ENCODE data around the gene PYCR2. TPM values are rescaled to one million over a fixed set of nuclear protein-coding genes. Genes with fewer than 3 reads are reported as not detected.

Gene PYCR2
- total RNA-seq (2022; extraction: Qiagen RNA extraction; ENCODE audit: low read depth) = 43.9 to 61.2 TPM (median 56.3 TPM) in 5 replicates

DNA sequence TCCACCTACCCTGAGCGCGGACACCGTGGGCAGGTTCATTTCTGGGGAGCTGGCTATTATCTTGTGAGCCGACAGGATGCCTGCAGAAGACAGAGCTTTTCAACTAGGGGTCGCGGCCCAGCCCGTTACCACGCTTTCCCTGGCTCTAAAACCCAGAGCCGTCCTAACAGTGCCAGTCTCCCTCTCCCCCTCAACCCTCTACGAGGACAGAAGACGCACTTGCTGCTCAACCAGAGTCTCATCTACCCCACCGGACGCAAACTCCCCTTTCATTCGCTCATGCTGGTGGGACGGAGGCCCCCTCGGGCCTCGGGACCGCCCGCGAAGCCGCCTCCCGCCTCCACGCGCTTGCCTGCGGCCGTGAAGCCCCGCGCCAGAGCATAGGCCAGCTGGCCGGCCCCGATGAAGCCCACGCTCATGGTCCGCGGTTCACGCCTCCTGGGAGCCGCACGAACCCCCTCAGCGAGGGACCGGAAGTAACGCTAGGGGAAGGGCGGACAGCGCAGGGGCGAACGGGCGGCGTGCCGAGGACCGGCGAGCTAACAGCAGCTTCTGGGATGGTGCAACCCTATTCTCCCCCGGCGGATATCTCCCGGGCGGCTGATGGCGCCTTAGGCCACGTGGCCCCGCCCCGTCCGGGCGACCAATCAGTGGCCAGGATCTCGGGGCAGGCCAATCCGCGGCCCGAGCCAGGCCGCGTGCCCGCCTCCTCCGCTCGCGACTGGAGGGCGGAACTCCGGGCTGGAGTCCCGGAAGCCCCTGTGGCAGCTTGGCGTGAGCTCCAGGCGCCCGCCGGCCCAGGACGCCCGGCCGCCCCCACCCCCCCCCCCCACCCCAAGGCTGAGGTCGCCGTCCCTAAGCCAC, at the start of gene PYCR2:
PYCR2 (minus strand) TSS at position 559 of the 864 bp plus-strand sequence; CDS start at position 419, 140 bp downstream.

DNA sequence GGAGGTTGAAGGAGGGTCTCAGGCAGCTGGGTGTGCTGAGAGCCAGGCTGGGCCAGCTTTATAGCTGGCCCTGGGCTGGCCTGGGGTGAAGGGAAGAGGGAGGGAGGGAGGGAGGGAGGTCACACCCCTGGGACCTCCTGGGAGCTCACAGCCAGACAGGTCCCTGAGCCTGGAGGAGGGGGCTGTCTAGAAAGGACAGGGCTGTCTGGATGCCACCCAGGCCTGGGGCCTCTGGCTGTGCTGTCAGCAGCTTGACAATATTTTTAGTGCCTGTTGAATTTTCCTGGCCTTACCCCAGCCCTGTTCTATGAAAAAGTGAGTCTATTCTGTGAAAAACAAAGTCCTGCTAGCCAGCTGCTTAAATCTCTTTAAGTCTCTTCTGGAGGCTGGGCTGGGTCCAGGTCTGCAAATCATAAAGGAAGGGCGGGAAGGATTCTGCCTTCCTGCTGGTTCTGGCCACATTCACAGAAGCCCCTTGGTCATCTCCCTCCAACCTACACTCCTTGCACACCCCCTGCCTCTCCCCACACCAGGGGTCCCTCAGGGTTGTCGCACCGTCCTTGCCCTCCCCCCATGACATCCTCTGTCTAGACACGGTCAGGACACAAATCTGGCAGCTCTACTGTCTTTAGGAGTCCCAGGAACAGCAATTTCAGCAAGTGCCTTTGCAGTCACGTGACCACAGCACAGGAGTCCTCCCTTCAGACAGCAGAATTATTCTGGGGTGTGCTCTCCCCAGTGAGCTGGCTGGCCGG, 17.3 kb upstream of the PYCR2 start, which contains the start of gene LEFTY2:
LEFTY2 (minus strand) TSS at position 34 of the 755 bp plus-strand sequence. CDS start 80 bp downstream, outside the sequence.

DNA sequence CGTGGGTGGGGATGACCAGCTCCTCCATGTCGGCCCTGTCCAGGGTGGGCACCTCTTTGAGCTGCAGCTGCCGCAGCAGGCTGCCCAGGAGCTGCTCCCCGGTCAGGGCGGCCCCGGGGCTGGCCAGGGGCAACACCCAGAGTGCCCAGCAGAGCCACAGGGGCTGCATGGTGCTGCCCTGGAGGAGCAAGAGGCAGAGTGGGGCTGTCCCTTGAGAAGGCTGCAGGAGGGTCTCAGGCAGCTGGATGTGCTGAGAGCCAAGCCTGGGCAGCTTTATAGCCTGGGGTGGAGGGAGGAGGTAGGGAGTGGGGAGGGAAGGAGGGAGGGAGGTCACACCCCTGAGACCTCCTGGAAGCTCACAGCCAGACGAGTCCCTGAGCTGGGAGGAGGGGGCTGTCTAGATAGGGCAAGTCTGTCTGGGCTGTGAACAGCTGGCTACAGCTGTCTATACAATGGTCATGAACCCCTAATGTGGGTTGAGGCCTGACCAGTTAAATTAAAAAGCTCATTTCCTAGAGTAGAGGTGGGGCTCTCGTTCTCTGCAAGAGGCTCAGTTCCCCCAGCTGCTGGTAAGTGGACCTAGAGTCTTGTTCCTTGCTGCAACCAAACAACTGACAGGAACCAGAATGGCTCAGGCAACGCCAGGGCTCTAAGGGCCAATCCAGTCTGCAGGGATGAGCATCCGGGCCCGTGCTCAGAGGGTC, 35.0 kb downstream of the PYCR2 start, which contains the start of gene LEFTY1:
LEFTY1 (minus strand) TSS at position 249 of the 704 bp plus-strand sequence; CDS start at position 169, 80 bp downstream.

DNA sequence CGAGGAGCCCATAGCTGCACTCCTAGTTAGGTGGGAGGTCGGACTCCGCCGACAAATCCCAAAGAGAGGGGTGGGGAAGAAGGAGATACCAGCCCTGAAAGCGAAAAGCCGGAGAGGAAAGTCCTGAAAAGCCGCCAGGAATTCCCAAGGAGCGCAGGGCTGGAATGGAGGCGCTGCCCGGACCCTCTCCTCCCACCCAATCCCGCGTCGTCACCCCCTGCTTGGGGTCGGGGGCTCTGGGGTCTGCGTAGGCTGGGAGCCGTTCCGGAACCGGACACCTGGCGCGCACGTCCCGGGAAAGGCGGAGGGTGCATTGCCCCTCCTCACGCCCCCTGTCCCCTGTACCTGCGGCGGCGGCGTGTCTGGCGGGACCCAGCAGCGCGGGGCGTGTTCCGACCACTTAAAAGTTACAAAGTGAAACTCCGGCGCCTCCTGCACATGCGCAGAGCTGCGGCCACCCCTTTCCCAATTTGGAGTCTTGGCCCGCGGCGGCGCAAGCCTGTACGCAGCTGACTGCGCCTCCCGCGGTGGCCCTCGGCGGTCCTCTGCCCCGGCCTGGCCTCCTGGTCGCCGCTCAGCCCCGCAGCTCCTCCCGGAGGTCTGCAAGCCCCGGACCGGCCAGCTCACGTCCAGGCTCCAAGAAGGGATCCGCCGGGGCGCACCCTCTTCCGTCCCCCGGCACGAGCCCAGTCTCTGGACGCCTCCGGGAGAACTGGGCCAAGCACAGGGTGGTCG, 41.9 kb downstream of the PYCR2 start, which contains the start of gene TMEM63A:
TMEM63A (minus strand) TSS at position 422 of the 735 bp plus-strand sequence. CDS start 4,800 bp downstream, outside the sequence.

Other genes with a start within 250 kb of the PYCR2 start
- 230 to 340 TPM (median 261 TPM) in 5 replicates for gene SRP9, start 146.4 kb downstream of the PYCR2 start, total RNA-seq (2022; extraction: Qiagen RNA extraction; ENCODE audit: low read depth)
- 210 to 252 TPM (median 236 TPM) in 5 replicates for gene EPHX1, start 114.1 kb downstream of the PYCR2 start, total RNA-seq (2022; extraction: Qiagen RNA extraction; ENCODE audit: low read depth)
- 4.5 to 7.5 TPM (median 5.9 TPM) in 5 replicates for gene TMEM63A, start 41.9 kb downstream of the PYCR2 start, total RNA-seq (2022; extraction: Qiagen RNA extraction; ENCODE audit: low read depth)
- gene LEFTY1, start 35.1 kb downstream of the PYCR2 start, total RNA-seq (2022; extraction: Qiagen RNA extraction; ENCODE audit: low read depth) = 0.11 to 0.38 TPM (median 0.30 TPM) in 5 replicates
- 0.09 to 0.32 TPM (median 0.19 TPM) in 3 of 5 replicates, not detected in the others for gene LEFTY2, start 17.0 kb upstream of the PYCR2 start, total RNA-seq (2022; extraction: Qiagen RNA extraction; ENCODE audit: low read depth)
- gene SDE2, start 75.1 kb upstream of the PYCR2 start, total RNA-seq (2022; extraction: Qiagen RNA extraction; ENCODE audit: low read depth) = 7.9 to 11.0 TPM (median 9.9 TPM) in 5 replicates
- 395 to 501 TPM (median 445 TPM) in 5 replicates for gene H3-3A, start 138.5 kb upstream of the PYCR2 start, total RNA-seq (2022; extraction: Qiagen RNA extraction; ENCODE audit: low read depth)